K562 (cell line): Measurements from ENCODE around the gene PRSS27. TPM values are rescaled to one million over a fixed set of nuclear protein-coding genes. Genes with fewer than 3 reads are reported as not detected.

Experiments
- ARID1B ChIP-seq: fragments of 450-650 bp; IDR thresholded peaks from 2 replicates; pipeline ENCODE4 v1.6.1; 2016; ENCODE audit warnings: antibody characterized with exemption, mild to moderate bottlenecking, inconsistent platforms
- ASH1L ChIP-seq: fragments of 450-650 bp; IDR thresholded peaks from 2 replicates; pipeline ENCODE4 v1.6.1; 2018; ENCODE audit warnings: borderline replicate concordance, mild to moderate bottlenecking, low read depth; ENCODE audit not compliant: partially characterized antibody
- CAMTA2 ChIP-seq: fragments of 250-450 bp; sonication (Bioruptor Pico); conservative IDR thresholded peaks from 2 replicates; pipeline ENCODE4 v1.5.1; 2022
- CCNT2 ChIP-seq: IDR thresholded peaks from 2 replicates; pipeline ENCODE4 v1.6.1; 2011; ENCODE audit warnings: borderline replicate concordance, low read depth, mild to moderate bottlenecking, moderate library complexity, mixed read lengths, low read length; ENCODE audit not compliant: insufficient read length; ENCODE audit errors: extremely low read depth
- CTBP1 ChIP-seq: fragments of 450-650 bp; IDR thresholded peaks from 2 replicates; pipeline ENCODE4 v1.6.1; 2016; ENCODE audit warnings: borderline replicate concordance
- HDAC3 ChIP-seq: fragments of 450-650 bp; IDR thresholded peaks from 2 replicates; pipeline ENCODE4 v1.6.1; 2018; ENCODE audit warnings: borderline replicate concordance, mild to moderate bottlenecking, moderate library complexity; ENCODE audit not compliant: partially characterized antibody
- HMG20B ChIP-seq: fragments of 250-450 bp; sonication (Bioruptor Pico); IDR thresholded peaks from 2 replicates; pipeline ENCODE4 v1.5.0; 2021; ENCODE audit warnings: mild to moderate bottlenecking
- MAFG ChIP-seq: fragments of 450-650 bp; conservative IDR thresholded peaks from 2 replicates; pipeline ENCODE4 v1.6.1; 2016; ENCODE audit warnings: missing genetic modification characterization, missing compliant biosample characterization
- MBD2 ChIP-seq: sonication (generic); IDR thresholded peaks from 2 replicates; pipeline ENCODE4 v1.6.1; 2016; ENCODE audit warnings: low read depth, borderline replicate concordance
- MTA1 ChIP-seq: fragments of 450-650 bp; IDR thresholded peaks from 2 replicates; pipeline ENCODE4 v1.6.1; 2017; ENCODE audit warnings: borderline replicate concordance
- NBN ChIP-seq: fragments of 450-650 bp; IDR thresholded peaks from 2 replicates; pipeline ENCODE4 v1.6.1; 2016; ENCODE audit warnings: low read depth, mild to moderate bottlenecking
- NR4A1 ChIP-seq, 2 experiments: fragments of 250-450 bp in 1 of 2; fragments of 450-650 bp in 1 of 2; sonication (Bioruptor Pico) in 1 of 2; IDR thresholded peaks; 2 replicates each; pipeline versions ENCODE4 v1.4.0 to v1.6.1; 2016 to 2020; ENCODE audit warnings: mild to moderate bottlenecking in 2 of 2, missing compliant biosample characterization in 1 of 2, missing genetic modification characterization in 1 of 2, moderate library complexity in 1 of 2
- SREBF2 ChIP-seq: sonication (generic); formaldehyde crosslinking; IDR thresholded peaks from 2 replicates; pipeline ENCODE4 v1.4.0; 2020; ENCODE audit warnings: mild to moderate bottlenecking, missing genetic modification reagents
- STAG1 ChIP-seq: sonication (generic); formaldehyde crosslinking; IDR thresholded peaks from 2 replicates; pipeline ENCODE4 v1.5.0; 2020; ENCODE audit warnings: missing genetic modification reagents, borderline replicate concordance
- STAT5B ChIP-seq: fragments of 250-450 bp; sonication (Bioruptor Pico); IDR thresholded peaks from 2 replicates; pipeline ENCODE4 v1.8.0; 2021; ENCODE audit warnings: mild to moderate bottlenecking, inconsistent platforms
- ZBED1 ChIP-seq: IDR thresholded peaks from 2 replicates; pipeline ENCODE4 v1.6.1; 2014
- ZNF121 ChIP-seq: sonication (generic); formaldehyde crosslinking; conservative IDR thresholded peaks from 2 replicates; pipeline ENCODE4 v1.8.0; 2022; ENCODE audit warnings: missing genetic modification reagents
- ZNF165 ChIP-seq: fragments of 250-450 bp; sonication (Bioruptor Pico); IDR thresholded peaks from 2 replicates; pipeline ENCODE4 v1.4.0; 2020; ENCODE audit warnings: borderline replicate concordance
- ZNF507 ChIP-seq: conservative IDR thresholded peaks from 2 replicates; pipeline ENCODE4 v1.6.1; 2017; ENCODE audit warnings: missing genetic modification characterization, missing compliant biosample characterization
- polyA plus RNA-seq, 8 experiments: library from polyadenylated mRNA; depleted of rRNA in 4 of 8; stranded (reverse) in 5 of 8; unstranded in 3 of 8; fragments of >200 nt; fragmentation: Nextera tagmentation in 2 of 8; fragmentation: Illumina TruSeq in 1 of 8; extraction: Ambion mirVana in 2 of 8; extraction: Trizol in 1 of 8; gene quantifications; 2 replicates each; pipeline versions ENCODE4 v1.2.1 to v1.2.3, GENCODE V29; 2011 to 2014; ENCODE audit warnings: inconsistent platforms in 1 of 8, missing spikeins in 1 of 8
- total RNA-seq, 7 experiments: library from RNA; depleted of rRNA in 6 of 7; stranded (reverse); fragments of >200 nt in 6 of 7; fragmentation: Illumina TruSeq in 2 of 7; extraction: Trizol in 2 of 7; gene quantifications; 2 replicates each; pipeline versions ENCODE4 v1.2.1 to v1.2.3, GENCODE V29; 2011 to 2021; ENCODE audit warnings: low replicate concordance in 1 of 7
- TF ChIP-seq, protein P1 (sequence below): fragments of 450-650 bp; IDR thresholded peaks from 2 replicates; pipeline ENCODE4 v1.6.1; 2016; ENCODE audit warnings: missing biosample characterization, missing genetic modification characterization
- TF ChIP-seq, protein P2 (sequence below): fragments of 250-450 bp; sonication (Bioruptor Pico); IDR thresholded peaks from 2 replicates; pipeline ENCODE4 v1.4.0; 2020; ENCODE audit warnings: mild to moderate bottlenecking, moderate library complexity
- TF ChIP-seq, protein P3 (sequence below): fragments of 450-650 bp; IDR thresholded peaks from 2 replicates; pipeline ENCODE4 v1.6.1; 2017; ENCODE audit warnings: antibody characterized with exemption
- TF ChIP-seq, protein P4 (sequence below): fragments of 450-650 bp; conservative IDR thresholded peaks from 2 replicates; pipeline ENCODE4 v1.6.1; 2016; ENCODE audit warnings: missing genetic modification characterization, low read depth, mild to moderate bottlenecking, control low read depth, missing compliant biosample characterization

Gene PRSS27
- total and polyA plus RNA-seq, 9 of the 15 experiments (the other 6 are each of a cell fraction or from before 2014, with no cell fraction given) = 0.09 to 0.20 (median 0.17) TPM; not detected in 5

DNA sequence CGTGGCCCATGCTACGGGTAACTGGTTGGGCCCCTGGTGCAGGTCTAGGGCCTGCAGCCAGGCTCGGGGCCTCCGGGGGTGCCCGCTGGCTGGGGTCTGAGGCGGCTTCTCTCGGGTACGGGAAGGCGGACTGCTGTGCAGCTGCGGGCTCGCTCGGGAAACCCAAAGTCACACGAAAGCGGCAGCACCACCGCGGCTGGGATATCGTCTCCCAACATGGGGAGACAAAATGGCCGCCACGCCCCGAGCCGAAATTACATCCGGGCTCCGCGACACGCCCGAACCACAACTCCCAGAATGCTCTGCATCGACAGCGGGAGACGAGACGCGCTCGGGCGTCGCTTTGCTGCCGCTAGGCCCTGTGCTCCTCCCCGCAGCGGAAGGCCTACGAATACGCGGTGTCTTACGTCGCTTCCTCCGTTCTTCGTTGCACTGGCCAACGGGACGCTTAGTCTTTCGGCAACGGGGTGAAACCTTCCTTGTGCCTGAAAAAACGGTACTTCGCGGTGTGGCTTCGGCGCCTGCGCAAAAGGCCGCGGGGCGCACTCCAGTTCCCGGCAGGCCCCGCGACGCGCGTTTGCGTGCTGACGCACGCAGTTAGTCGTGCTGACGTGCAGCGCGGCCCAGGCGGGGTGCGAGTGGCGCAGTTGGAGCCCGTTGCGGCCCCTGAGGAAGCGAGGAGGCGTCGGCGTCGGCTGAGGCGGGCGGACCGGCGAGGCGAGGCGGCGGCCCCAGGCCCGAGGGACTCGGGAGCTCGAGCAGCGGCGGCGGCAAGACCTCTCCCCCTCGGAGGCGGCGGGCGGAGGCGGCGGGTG is 32.2 kb upstream of the PRSS27 start, which contains the start of gene SRRM2 (continued):
- TF ChIP-seq ZNF121 (CRISPR knock-in tag) (no peak), SREBF2 (CRISPR knock-in tag) (no peak), HMG20B (CRISPR knock-in tag) (no peak), ZBED1 (no peak), NR4A1 (CRISPR knock-in tag; IDR thresholded peaks at IDR 0.05) (no peak), NR4A1 (tag; IDR thresholded peaks at IDR 0.05) (peak; percentile 90), HDAC3 (no peak), CAMTA2 (CRISPR knock-in tag) (no peak), ZNF507 (tag) (no peak), STAT5B (CRISPR knock-in tag) (no peak), MBD2 (peak; percentile 72), CCNT2 (no peak), ASH1L (peak; percentile 19), MAFG (tag) (no peak), CTBP1 (peak; percentile 90), MTA1 (peak; percentile 71), STAG1 (CRISPR knock-in tag) (no peak), ZNF165 (CRISPR knock-in tag) (no peak), ARID1B (0 out of 2 replicates have a peak, but pooled peaks have one; percentile 9), NBN (0 out of 2 replicates have a peak, but pooled peaks have one; percentile 61)
- TF ChIP-seq, protein P1, sequence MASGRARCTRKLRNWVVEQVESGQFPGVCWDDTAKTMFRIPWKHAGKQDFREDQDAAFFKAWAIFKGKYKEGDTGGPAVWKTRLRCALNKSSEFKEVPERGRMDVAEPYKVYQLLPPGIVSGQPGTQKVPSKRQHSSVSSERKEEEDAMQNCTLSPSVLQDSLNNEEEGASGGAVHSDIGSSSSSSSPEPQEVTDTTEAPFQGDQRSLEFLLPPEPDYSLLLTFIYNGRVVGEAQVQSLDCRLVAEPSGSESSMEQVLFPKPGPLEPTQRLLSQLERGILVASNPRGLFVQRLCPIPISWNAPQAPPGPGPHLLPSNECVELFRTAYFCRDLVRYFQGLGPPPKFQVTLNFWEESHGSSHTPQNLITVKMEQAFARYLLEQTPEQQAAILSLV (tag) = no peak; the same call in 1 of the 2 replicates
- TF ChIP-seq, protein P2, sequence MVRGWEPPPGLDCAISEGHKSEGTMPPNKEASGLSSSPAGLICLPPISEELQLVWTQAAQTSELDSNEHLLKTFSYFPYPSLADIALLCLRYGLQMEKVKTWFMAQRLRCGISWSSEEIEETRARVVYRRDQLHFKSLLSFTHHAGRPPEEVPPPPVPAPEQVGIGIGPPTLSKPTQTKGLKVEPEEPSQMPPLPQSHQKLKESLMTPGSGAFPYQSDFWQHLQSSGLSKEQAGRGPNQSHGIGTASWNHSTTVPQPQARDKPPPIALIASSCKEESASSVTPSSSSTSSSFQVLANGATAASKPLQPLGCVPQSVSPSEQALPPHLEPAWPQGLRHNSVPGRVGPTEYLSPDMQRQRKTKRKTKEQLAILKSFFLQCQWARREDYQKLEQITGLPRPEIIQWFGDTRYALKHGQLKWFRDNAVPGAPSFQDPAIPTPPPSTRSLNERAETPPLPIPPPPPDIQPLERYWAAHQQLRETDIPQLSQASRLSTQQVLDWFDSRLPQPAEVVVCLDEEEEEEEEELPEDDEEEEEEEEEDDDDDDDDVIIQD (CRISPR knock-in tag) = no peak
- TF ChIP-seq, protein P3, sequence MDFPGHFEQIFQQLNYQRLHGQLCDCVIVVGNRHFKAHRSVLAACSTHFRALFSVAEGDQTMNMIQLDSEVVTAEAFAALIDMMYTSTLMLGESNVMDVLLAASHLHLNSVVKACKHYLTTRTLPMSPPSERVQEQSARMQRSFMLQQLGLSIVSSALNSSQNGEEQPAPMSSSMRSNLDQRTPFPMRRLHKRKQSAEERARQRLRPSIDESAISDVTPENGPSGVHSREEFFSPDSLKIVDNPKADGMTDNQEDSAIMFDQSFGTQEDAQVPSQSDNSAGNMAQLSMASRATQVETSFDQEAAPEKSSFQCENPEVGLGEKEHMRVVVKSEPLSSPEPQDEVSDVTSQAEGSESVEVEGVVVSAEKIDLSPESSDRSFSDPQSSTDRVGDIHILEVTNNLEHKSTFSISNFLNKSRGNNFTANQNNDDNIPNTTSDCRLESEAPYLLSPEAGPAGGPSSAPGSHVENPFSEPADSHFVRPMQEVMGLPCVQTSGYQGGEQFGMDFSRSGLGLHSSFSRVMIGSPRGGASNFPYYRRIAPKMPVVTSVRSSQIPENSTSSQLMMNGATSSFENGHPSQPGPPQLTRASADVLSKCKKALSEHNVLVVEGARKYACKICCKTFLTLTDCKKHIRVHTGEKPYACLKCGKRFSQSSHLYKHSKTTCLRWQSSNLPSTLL = no peak
- TF ChIP-seq, protein P4, sequence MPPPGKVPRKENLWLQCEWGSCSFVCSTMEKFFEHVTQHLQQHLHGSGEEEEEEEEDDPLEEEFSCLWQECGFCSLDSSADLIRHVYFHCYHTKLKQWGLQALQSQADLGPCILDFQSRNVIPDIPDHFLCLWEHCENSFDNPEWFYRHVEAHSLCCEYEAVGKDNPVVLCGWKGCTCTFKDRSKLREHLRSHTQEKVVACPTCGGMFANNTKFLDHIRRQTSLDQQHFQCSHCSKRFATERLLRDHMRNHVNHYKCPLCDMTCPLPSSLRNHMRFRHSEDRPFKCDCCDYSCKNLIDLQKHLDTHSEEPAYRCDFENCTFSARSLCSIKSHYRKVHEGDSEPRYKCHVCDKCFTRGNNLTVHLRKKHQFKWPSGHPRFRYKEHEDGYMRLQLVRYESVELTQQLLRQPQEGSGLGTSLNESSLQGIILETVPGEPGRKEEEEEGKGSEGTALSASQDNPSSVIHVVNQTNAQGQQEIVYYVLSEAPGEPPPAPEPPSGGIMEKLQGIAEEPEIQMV (tag) = 0 out of 2 replicates have a peak, but pooled peaks have one; percentile 26
